Stimulated activated CD8-positive, alpha-beta memory T cell treated with anti-CD3 and anti-CD28 coated beads, Interleukin-4, amount 100 ng/mL, for 1 hour (primary cell): ENCODE measurements around the gene ZNF497.
"Not testable (repeated sequence)": the region's sequence is repeated elsewhere in the genome, so short reads cannot be mapped to it uniquely, and the experiment has no call there.

ENCODE experiments used
- DNase-seq, 2 donors: peaks; one replicate each; pipeline ENCODE4 v3.0.0-alpha.2; 2020; ENCODE audit warnings: low read depth in 2 of 2, low spot score in 1 of 2

The ZNF497 gene

DNA sequence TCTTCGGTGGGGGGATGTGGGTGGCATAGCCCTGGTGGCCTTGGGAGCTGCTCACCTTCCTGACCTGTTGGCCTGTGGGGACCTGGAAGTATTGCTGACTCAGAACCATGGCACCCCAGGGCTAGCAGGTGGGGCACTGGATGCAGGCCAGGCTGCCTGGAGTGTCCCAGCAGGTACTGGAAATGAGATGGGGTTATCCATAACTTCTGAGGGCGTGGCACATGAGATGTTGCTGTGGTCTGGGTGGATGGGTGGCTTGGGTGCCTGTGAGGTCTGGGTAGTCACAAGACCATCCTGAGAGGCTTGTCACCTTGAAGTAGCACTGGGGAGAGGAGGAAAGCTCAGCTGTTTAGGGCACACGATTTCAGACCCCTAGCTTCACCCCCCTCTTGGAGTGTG lies 32.3 kb upstream of the ZNF497 start:
- no peak for DNase-seq

DNA sequence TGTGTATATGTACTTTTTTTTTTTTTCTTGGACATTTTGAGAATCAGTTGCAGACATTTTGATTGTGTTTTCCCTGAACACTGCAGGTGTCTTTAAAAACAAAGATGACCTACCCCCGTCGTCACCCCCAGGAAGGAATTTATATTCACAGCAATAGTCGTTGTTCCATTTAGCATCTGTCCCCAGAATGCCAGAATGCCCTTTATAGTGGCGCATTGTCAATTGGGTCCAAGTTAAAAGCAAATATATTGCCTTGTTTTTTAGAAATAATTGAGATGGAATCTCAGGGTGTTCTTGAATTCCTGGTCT lies 31.1 kb upstream of the ZNF497 start:
- DNase-seq: no peak

DNA sequence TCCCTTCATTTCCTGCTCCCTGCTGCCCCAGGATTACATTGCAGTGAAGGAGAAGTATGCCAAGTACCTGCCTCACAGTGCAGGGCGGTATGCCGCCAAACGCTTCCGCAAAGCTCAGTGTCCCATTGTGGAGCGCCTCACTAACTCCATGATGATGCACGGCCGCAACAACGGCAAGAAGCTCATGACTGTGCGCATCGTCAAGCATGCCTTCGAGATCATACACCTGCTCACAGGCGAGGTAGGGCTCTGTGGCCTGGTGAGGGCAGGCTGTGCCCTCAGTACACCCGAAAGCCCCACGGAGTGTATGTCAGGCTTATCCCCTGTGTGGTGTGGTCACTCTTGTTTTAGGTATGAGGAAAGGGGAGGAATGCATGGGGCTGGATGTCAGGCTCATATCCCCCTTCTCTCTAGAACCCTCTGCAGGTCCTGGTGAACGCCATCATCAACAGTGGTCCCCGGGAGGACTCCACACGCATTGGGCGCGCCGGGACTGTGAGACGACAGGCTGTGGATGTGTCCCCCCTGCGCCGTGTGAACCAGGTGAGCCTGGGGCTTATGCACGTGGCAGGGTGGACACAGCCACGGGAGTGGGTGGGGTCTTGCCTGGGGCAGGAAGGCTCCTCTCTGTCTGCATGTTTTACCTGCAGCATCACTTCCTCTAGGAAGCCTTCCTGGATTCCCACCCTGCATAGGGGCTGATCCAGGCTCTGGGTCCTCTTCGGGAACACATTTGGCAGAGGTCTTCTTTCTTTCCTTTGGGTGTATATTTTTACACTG lies 30.6 kb upstream of the ZNF497 start:
- no peak for DNase-seq

DNA sequence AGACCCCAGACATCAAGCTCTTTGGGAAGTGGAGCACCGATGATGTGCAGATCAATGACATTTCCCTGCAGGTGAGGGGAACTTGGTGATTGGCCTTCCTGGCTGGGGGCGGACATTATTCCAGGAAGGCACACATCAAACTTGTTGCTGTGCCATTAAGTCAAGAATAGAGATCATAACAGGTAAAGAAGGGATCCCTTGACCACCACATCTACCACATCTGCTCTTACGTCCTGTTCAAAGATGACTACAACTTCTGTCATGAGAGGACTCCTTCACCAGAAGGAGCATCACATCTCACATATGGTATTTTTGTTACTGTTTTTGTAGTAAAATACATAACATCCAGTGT lies 25.6 kb upstream of the ZNF497 start:
- no peak for DNase-seq

DNA sequence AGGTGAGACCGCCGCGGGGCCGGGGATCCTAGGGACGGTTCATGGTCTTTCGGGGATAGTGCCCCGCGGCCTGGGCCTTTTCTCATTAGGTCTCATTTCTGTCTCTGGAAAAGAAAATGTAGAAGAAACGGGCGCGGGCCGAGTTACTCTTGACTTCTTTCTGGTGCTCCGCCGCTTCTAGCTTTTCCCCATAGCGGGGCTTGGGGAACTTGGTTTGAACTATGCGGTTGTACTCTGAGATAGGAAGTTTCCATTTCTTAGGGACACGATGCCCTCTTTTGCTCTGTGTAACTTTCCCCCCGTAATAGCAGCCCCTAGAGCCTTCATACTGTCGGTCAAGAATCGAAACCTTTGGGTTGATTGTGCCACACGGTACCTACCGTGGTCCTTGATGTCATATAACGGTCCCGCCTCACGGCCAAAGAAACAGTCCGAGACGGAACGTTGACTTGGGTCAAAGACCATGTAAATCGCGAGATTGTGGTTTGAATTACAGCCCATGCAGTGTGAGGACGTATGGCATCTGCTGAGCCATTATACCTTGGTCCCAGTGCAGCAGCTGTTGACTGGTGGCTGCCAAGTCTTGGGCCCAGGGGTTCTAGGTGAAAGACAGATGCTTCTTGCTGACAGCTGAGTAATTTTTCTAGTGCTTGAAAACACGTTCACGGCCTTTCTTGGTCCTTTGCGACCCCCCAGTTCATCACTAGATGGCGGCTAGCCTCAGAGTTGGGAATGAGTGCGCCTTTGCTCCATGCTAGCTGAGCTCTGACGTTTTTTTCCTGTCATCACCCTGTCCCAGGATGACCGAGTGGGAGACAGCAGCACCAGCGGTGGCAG lies 25.0 kb upstream of the ZNF497 start:
- DNase-seq: no peak

DNA sequence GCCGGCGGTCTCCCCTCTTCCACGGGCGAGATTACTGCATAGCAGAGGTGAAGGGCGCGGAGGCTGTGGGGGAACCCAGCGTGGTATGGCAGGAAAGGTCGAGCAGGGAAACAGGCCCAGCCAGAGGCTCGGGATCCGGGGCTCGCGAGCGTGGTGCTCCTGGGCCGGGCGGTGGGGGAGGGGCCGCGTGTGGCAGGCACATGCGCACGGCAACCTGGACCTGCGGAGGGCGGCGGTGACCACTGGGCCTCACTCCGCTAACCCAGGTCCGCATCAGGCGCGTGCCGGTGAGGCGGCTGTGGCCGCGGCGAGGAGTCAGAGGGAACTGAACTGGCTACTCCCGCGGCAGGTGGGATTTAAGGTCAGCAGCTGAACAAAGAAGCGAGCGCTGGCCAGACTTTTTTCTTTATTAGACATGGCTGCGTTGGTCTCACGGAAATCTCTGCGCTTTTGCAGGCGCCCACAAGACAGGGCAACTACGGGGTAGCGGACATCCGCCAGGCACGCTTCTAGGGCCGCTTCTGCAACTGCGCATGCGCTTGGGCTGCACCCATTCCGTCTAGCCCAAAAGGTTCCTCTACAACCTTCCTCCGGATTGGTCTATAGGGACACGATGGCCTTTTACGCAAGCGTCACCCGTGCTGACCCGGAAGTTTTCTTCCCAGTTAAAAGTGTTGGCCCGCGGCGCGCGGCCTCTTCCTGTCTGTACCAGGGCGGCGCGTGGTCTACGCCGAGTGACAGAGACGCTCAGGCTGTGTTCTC lies 24.2 kb upstream of the ZNF497 start, which contains the start of gene RPS5:
TSS of gene RPS5 (plus strand) at position 694 of the 762 bp plus-strand sequence. CDS start 869 bp downstream, outside the sequence.
- peak; percentile 78 to 92 for DNase-seq

DNA sequence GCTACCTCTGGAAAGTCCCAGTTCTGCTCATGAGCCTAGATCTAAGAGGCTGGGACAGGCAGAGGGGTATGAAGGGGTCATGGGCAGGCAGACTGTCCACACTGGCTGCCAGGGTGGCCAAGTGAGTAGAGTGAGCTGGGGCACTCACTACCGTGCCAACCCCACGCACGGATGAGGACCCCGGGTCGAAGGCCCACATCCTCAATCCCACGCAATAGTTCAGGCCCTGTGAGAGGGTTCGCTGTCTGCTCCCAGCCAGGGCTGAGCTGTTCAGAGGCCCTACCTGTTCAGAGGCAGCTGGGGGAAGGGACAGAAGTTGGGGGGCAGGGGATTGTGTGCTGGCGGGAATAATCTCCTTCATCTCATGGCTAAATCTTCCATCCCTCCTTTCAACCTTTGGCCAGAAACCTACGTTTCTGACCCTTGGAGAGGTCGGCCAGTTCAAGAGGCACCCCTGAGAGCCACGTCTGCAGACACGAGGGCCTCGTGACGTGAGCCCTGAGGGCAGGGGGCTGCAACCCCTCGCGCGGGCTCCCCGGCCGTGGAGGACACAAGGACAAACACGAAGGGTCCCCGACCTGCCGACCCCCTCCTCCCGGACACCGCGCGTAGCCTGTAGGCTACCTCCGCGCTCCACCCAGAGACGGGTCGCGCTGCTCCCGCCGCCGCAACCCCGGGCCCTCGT lies 23.5 kb upstream of the ZNF497 start:
- DNase-seq: no peak

DNA sequence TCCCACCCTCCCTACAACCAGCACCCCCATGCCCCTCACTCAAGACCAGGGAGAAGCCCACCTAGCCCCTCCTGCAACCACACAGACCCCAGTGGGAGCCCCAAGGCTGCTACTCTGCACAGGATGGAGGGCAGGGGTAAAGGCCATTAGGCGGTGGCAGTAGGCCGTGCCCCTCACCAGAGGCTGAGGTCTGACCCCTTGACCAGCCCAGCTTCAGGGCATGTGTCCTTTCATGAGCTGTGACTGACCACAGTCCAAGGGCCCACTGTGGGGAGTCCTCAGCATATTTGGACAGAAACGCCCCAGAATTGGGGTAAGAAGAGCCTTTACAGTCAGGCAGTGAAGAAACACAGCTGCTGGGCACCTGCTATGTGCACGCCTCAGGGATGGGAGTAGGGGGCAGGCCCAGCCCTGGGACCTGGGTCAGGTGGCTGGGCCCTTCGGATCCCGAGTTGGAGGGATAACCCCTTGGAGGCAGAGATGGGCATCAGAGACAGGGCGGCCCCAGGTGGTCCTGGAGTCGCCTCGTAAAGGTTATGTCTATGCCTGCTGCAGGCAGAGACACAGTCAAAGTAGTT lies 22.9 kb upstream of the ZNF497 start:
- DNase-seq: no peak

DNA sequence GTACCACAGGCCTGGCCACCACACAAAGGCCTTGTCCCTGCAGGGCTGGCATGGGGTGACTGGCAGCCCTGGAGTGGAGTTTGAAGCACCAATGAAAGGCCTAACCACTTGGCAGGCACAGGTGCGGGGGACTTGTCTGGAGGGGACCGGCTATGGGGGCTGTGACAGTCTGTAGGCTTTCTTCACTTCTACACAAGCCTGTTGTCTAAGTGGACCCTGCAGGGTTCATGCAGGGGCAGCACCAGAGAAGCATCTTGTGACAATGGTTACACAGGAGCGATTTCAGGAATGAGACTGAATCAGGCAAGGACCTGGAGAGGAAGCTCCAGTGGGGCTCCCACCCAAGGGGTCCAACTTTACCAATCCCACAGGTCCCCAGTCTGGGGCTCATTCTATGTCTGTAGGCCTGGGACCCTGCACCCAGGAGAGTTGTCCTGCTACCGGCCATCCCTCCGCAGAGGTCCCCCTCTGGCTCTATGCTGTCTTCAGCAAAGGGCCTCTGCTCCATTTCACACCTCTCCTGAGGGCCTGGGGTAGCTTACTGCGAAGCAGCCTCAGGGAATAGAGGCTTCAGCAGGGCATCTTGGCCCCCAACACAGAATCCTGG lies 20.5 kb upstream of the ZNF497 start:
- DNase-seq: no peak

DNA sequence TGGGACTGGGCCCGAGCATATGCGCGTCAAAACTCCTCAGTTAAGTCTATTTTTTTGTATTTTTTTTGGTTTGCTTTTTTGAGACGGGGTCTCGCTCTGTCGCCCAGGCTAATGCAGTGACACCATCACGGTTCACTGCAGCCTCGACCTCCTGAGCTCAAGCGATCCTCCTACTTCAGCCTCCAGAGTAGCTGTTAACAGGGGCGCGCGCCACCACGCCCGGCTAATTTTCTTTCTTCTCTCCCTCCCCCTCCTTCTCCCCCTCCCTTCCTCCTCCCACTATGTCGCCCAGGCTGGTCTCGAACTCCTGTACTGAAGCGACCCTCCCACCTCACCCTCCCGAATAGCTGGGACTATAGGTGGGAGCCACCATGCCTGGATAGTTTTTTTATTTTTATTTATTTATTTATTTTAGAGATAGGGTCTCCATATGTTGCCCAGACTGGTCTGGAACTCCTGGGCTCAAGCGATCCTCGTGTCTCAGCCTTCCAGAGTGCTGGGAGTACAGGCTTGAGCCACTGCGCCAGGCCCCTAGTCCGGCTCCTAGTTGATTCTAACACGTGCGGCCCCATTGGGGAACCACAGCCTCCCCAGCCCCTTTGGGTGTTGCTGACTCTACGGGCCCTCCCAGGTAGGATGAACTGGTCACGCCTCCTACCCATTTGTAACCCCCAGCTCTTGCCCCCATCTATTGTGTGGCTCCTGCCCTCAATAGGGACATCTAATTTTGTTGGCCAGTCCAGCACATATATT lies 19.1 kb upstream of the ZNF497 start:
- DNase-seq: no peak

DNA sequence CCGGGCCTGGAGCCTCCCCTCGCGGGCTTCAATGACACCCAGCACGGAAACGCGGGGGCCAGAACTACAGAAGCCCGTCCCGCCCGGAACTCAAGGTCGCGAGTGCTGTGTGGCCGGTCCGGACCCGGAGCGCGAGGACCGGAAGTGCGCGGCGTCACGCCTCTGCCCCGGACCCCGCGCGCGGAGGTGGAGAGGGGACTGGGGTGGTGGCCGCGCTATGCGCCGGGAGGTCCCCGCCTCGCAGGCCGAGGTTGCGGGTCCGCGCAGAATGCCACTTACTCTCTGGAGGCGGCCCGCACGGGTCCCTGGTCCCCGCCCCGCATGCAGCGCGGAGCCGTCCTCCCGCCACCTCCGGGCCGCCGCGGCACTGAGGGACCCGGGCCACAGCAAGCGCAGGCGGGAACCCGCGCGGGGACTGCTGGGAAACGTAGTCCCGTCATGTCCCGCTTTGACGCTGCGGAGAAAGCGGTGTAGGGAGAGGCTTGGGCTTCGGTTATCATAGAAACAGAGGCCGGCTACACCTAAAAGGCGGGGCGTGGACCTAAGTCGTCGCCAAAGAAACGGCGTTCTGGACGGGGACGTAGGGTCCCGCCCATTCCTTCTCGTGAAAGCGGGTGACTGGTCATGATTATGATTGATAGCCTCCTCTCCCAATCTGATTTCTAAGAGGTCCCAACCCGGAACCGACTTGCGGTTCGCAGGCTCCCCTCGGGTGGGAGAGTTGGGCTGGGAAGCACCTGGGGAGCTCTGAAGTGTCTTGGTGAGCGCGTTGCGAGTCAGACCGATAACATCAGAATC lies 18.3 kb upstream of the ZNF497 start, which contains the start of gene ZNF837:
TSS of gene ZNF837 (minus strand) at position 369 of the 798 bp plus-strand sequence. CDS start 11,698 bp downstream, outside the sequence.
- peak; percentile 81 to 96 for DNase-seq

DNA sequence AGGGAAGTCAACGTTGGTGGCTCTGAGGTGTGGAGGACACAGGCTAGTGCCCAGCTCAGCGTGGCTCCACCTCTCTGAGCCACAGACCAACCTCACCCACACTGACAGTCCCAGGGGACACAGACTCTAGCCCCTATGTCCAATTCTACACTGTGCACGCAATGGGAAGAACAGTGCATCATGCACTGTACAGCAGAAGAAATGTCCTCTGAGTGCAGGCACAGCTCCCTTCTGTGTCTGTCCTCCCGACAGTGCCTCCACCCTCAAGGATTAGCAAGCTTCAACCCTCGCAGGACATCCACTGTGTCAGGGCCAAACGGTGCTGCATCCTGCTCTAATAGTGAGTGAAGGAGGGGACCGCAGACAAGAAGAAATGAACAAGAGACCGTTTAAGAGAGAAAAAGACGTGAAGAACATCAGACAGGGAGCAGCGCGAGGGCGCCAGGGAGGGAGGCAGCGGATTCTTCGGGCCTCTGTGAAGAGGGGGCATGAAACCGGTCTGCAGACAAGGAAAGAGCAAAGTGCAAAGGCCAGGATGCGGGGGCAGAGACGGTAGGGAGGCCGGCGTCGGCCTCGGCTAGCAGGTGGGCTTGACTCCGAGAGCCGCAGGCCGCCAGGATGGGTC lies 17.6 kb upstream of the ZNF497 start:
- DNase-seq: no peak

DNA sequence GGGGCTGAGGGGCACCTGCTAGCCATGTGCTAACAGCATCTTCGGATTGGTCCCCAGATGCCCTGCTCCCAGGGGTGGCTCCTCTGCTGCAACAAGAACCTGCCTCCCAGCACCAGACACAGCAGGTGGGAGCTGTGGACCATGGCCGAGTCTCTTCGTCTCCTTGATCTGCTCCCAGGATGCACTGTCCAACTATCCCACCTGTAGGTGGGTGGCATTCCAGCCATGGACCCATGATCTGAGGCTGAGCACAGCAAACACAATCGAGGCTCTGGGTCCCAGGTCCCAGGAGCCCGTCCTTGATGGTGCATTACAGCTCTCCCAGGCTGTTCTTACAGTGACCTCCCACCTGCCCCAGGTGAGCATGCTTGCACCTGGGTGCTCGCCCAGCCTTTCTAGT lies 16.7 kb upstream of the ZNF497 start:
- no peak for DNase-seq

DNA sequence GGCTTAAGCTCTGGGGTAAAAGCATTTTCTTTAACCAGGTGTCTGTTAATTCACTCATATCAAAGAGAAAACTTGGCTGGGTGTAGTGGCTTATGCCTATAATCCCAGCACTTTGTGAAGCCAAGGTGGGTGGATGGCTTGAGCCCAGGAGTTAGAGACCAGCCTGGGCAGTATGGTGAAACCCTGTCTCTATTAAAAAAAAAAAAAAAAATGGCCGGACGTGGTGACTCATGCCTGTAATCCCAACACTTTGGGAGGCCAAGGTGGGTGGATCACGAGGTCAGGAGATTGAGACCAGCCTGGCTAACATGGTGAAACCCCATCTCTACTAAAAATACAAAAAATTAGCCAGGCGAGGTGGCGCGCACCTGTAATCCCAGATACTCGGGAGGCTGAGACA lies 14.2 kb upstream of the ZNF497 start:
- not testable (repeated sequence) for DNase-seq

DNA sequence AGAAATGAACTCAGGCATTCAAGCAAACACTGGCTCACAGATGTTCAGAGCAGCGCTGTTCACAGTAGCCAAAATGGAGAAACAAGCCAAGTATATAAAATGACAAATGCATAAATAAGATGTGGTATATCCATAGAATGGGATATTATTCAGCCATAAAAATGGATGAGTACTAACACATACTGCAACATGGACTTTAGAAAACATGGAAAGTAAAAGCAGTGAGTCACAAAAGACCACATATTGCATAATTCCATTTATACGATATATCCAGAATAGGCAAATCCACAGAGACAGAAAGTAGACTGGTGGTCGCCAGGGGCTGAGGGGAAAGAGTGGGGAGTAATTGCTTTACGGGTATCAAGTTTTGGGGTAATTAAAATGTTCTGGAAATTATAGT lies 11.6 kb upstream of the ZNF497 start:
- DNase-seq: no peak

DNA sequence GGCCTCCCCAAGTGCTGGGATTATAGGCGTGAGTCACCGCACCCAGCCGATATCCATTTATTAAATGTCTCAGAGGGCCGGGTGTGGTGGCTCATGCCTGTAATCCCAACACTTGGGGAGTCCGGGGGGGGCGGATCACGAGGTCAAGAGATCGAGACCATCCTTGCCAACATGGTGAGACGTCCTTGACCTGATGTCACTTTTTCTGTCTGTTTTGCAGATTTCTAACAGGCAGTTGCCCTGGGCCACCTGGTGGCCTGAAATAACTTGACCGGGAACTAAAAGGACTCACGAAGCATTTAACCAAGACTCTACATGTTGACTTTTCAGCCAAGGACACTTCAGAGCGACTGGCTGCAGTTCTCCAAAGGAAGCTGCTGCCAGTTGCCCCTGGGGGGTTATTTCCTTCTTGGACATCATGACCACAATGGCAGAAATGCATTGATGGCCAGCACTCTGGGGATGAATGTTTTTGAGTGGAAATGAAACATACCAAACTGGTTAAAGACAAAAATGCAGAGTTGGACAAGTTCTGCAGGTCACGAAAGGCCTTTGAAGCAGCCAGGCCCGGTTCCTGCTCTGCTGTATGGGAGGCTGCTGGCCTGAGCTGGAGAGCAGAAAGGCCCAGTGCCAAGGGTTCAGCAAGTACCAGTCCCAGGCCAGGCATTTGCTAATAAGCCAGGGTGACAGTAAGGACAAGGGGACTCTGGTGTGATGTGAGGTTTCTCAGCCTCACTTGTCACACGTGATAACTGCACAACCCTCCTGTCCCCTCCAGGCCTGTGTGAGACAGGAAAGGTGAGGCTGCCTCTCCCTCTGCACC lies 10.0 kb upstream of the ZNF497 start:
- no peak for DNase-seq

DNA sequence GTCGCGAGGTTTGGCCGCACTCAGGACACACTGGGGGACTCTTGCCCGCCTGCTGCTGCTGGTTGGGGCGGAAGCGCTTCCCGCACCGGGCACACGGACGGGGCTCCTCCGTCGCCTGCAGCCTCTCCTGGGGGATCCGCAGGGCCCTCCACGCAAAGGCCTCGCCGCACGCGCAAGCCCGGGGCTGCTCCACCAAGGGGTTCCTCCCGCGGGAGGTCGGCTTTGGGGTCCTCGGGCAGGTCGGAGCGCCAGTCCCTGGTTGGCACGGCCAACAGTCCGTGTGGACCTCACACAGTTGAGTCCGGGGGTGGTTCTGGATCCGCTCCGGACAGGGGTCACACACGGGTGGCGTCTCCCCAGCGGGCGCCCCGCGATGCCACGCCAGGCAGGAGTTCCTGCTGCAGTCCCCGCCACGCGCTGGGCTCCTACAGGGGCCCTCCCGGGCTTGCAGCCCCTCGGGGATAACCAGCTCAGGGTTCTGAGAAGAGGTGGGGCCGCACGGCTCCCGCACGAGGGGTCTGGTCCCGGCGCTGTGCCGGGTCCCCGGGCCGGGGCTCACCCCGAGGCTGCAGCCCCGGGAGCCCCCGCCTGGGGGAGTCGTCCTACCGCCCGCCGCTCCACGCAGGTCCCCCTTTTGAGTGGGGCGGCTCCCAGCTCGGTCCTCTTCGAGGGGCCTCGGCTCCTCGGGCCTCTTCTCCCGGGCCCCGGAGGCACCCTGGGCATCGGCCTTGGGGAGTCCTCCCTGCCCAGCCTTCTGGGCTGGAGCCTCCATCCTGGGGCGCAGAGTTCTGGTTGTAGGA lies 6.2 kb upstream of the ZNF497 start:
- DNase-seq: no peak
